ENCODE measurements around the gene EFEMP2. TPM values are rescaled to one million over a fixed set of nuclear protein-coding genes. Genes with fewer than 3 reads are reported as not detected.
A peak's percentile ranks its signal among the peaks of the same experiment; 100 is the strongest.

Gene EFEMP2
- total RNA-seq, 1 donor from 2014 or later, result 131 TPM

GRCh38 chr11:65897020-65897471 lies 24.4 kb upstream of the EFEMP2 start:
- no peak for DNase-seq (ENCODE audit: extremely low spot score, unreplicated experiment)
- H3K4me3 Mint-ChIP-seq (ENCODE audit: unreplicated experiment), result peak overlapping the region; percentile 56
- peak overlapping the region; percentile 79 for H3K27ac Mint-ChIP-seq (ENCODE audit: unreplicated experiment)
- H3K36me3 Mint-ChIP-seq (ENCODE audit: unreplicated experiment), result peaks cover 8% of the 10 kb centered on the region
- no peaks in the 10 kb centered on the region for H3K9me3 Mint-ChIP-seq (ENCODE audit: unreplicated experiment)
- TF ChIP-seq CTCF (IDR thresholded peaks at IDR 0.05), result no peak
- peaks cover 61% of the 10 kb centered on the region for H3K4me1 Mint-ChIP-seq (ENCODE audit: unreplicated experiment)
- no peaks in the 10 kb centered on the region for H3K27me3 Mint-ChIP-seq (ENCODE audit: unreplicated experiment)

GRCh38 chr11:65896034-65896999 lies 23.7 kb upstream of the EFEMP2 start:
- Mint-ChIP-seq H3K27me3 (ENCODE audit: unreplicated experiment) (no peaks in the 10 kb centered on the region), H3K4me1 (ENCODE audit: unreplicated experiment) (peaks cover 57% of the 10 kb centered on the region), H3K27ac (ENCODE audit: unreplicated experiment) (peak overlapping the region; percentile 79), H3K9me3 (ENCODE audit: unreplicated experiment) (no peaks in the 10 kb centered on the region), H3K36me3 (ENCODE audit: unreplicated experiment) (peaks cover 8% of the 10 kb centered on the region), H3K4me3 (ENCODE audit: unreplicated experiment) (no peak overlapping the region)
- no peak for DNase-seq (ENCODE audit: extremely low spot score, unreplicated experiment)
- no peak for TF ChIP-seq CTCF (IDR thresholded peaks at IDR 0.05)

GRCh38 chr11:65895482-65895981 lies 22.9 kb upstream of the EFEMP2 start:
- no peaks in the 10 kb centered on the region for H3K9me3 Mint-ChIP-seq (ENCODE audit: unreplicated experiment)
- no peak for DNase-seq (ENCODE audit: extremely low spot score, unreplicated experiment)
- no peak overlapping the region for H3K4me3 Mint-ChIP-seq (ENCODE audit: unreplicated experiment)
- H3K27me3 Mint-ChIP-seq (ENCODE audit: unreplicated experiment), result no peaks in the 10 kb centered on the region
- peaks cover 8% of the 10 kb centered on the region for H3K36me3 Mint-ChIP-seq (ENCODE audit: unreplicated experiment)
- H3K4me1 Mint-ChIP-seq (ENCODE audit: unreplicated experiment), result peaks cover 52% of the 10 kb centered on the region
- no peak for TF ChIP-seq CTCF (IDR thresholded peaks at IDR 0.05)
- H3K27ac Mint-ChIP-seq (ENCODE audit: unreplicated experiment), result peak overlapping the region; percentile 79

GRCh38 chr11:65894034-65894591 lies 21.5 kb upstream of the EFEMP2 start:
- no peak for TF ChIP-seq CTCF (IDR thresholded peaks at IDR 0.05)
- Mint-ChIP-seq H3K27ac (ENCODE audit: unreplicated experiment) (peak overlapping the region; percentile 80), H3K36me3 (ENCODE audit: unreplicated experiment) (peaks cover 8% of the 10 kb centered on the region), H3K9me3 (ENCODE audit: unreplicated experiment) (no peaks in the 10 kb centered on the region), H3K27me3 (ENCODE audit: unreplicated experiment) (no peaks in the 10 kb centered on the region), H3K4me3 (ENCODE audit: unreplicated experiment) (no peak overlapping the region), H3K4me1 (ENCODE audit: unreplicated experiment) (peaks cover 64% of the 10 kb centered on the region)
- no peak for DNase-seq (ENCODE audit: extremely low spot score, unreplicated experiment)

Data from osteocyte (in vitro differentiated cells).